Kidney glomerular epithelial cell (primary cell): Measurements from ENCODE around the gene FAM9C.
A peak's percentile ranks its signal among the peaks of the same experiment; 100 is the strongest.

Source experiments
- DNase-seq: peaks from one replicate; lab custom pipeline; 2025; lab: John Stamatoyannopoulos, UW

Gene FAM9C

DNA sequence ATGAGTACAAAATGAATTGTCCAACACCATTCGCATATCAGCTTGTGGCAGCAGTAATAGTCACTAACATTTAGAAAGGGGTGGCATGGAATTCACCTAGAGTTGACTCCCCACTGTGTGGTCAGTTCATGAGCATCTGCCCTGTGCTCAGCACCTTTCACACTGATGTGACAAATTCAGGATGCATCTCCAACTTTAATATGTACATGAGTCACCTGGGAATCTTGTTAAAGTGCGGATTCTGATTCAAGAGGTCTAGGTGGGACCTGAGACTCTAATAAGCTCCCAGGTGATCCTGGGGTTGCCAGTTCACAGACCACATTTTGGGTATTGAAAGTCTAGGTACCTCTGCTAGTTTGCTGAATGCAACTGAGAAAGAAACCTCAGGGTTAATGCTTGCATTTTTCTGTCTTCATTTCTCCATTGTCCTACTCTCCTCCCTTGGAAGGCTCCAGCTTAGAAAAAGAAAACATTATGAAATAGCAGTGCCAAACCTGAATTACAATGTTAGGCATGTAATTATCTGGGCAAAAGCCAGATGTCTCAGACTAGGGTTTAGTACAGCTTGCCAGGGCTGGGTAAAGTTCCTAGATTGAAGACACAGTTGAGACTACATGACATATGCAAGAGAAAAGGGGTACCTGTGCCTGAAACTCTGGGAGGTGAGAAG lies 36.8 kb downstream of the FAM9C start:
- DNase-seq, result no peak

DNA sequence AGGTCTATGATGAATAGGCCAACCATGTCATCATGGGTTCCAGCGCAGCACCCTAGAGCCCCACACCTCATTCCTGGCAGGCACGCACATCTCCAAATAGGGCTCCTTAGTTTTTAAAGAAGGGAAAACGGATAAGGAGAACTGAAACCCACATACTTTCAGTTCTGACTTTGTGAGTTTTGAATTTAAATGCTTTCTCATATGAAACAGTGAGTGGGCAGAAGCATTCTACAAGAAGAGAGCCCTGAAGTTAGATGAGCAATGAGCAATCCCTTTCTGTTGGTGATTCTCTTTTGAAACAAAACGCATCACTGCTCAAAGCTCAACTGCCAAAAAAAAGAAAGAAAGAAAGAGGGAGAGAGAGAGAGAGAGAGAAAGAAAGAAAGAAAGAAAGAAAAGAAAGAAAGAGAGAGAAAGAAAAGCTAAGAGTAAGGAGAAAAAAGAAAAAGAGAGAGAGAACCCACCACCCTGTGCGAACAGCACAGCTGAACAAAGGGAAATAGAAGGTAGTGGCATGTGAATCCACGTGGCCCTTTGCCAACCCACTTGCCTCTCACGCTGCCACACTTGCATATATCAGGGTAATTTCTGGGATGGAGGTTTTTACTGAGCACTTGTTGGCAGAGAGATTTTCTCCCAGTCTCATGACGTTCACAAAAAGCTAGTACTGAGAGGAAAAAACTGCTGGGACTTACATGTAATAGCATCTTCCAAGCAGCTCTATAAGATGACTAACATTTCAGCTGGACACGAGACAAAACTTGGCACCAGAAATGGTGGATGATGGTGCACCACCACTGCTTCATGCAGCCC lies 38.6 kb downstream of the FAM9C start:
- no peak for DNase-seq

DNA sequence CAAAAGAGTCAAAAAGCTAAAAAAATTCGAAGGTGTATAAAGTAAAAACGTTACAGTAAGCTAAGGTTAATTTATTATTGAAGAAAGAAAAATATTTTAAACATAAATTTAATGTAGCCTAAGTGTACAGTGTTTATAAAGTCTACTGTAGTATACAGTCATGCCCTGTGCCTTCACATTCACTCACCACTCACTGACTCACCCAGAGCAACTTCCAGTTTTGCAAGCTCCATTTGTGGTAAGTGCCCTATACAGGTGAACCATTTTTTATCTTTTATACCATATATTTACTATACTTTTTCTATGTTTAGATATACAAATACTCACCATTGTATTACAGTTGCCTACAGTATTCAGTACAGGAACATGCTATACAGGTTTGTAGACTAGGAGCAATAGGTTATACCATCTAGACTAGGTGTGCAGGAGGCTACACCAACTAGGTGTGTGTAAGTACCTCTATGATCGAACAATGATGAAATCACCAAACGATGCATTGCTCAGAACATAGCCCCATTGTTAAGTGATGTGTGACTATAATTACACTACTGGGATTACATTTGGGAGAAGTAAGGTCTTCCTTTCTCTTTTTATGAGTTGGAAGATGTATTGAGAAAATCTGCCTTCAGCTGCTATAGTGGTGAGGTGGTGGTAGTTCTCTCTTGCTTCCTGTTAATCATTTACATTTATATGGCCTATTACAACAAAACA lies 42.3 kb downstream of the FAM9C start:
- no peak for DNase-seq

- no peak for DNase-seq
Measured at GRCh38 chrX:13001097-13001496, 43.3 kb downstream of the FAM9C start.

DNA sequence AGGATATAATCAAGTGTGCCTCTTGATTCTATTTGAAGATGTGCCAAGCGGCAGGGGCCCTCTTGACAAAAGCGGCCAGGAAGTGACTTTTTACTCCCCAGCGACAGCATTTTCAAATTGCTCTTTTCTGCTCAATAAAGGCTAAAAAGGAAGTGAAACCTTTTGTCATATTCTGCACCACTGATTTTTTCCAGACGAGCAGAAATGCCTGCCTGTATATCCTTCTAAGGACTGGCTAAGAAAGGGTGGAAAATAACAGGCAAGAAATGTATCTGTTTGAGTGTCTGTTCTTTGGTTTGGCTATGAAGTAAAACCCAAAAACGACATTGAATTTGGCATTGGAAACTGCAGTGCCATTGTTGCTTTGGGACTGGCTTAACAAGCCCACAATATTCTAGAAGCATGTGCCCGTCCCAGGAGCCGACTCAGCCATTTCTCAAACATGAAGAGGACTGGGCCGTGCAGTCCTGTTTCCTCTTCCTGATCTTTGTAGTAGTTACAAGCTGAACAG lies 44.1 kb downstream of the FAM9C start:
- DNase-seq, result no peak

DNA sequence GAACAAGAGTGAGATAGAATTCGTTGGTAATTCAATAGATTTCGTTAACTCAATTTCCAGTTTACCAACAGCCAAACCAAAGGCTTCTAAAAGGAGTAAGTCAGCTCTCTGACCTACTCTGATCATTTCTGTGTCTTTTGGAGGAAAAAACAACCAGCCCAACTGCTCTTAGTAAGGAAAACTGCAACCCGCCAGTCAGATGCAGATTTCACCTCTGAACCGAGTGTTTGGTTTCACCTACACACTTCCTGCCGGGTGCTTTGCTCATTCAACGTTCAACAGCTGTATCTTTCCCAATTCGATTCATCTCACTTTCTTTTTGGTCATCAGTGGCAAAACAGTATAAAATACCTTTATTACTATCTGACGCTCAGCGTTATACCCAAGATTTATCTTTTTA lies 45.0 kb downstream of the FAM9C start:
- DNase-seq, result no peak

- DNase-seq, result no peak
Measured at GRCh38 chrX:12997906-12998687, 46.3 kb downstream of the FAM9C start.

- DNase-seq, result no peak
Measured at GRCh38 chrX:12996934-12997435, 47.4 kb downstream of the FAM9C start.

GRCh38 chrX:12994321-12994720 lies 50.1 kb downstream of the FAM9C start:
- DNase-seq, result no peak

- no peak for DNase-seq
Measured at GRCh38 chrX:12993826-12994225, 50.6 kb downstream of the FAM9C start.

DNA sequence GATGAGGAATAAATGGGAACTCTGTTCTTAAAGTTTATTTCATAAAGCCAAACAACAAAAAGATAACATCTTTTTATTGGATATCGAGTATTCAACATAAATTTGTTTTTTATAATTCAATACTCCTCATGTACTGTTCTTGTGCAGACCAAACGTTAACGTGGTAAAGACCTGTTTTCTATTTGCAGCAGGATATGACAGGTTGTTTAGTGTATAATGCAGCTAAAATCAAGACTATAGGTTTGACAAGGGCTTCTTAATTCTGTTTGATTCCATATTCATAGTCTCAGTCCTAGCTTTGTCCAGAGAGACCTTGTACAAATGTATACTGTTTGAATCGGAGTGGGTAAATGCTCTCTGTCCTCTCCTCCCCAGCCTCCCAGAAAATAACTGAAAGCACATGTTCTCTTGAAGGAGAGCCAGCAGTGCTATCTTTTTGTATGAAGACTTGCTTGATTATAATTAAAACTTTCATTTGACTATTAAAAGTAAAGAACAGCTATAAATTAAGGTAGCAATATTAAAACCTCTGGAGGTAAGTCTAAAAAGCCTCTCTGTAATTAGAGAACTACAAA lies 51.8 kb downstream of the FAM9C start:
- DNase-seq, result no peak

DNA sequence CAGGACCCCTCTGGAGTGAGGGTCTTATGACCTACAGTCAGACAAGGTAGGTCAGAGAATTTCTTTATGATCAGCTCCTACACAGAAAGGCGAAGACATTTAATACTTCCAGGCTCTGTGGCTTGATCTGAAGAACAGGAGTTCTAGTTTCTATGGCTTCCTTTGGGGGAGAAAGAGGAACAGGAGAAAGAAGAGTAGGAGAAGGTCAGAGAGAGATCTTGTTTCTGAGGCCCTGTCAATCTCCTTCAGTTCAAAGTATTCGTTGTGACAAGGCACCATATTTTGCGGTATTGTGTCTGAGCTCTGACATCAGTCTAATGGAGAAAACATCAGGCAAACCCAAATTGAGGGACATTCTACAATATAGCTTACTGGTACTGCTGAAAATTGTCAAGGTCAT lies 52.8 kb downstream of the FAM9C start:
- DNase-seq, result no peak

GRCh38 chrX:12989461-12989860 lies 55.0 kb downstream of the FAM9C start:
- DNase-seq, result no peak

- DNase-seq, result peak; percentile 39
Measured at GRCh38 chrX:12988797-12989196, 55.6 kb downstream of the FAM9C start.

GRCh38 chrX:12987900-12988594 lies 56.4 kb downstream of the FAM9C start:
- DNase-seq, result no peak

DNA sequence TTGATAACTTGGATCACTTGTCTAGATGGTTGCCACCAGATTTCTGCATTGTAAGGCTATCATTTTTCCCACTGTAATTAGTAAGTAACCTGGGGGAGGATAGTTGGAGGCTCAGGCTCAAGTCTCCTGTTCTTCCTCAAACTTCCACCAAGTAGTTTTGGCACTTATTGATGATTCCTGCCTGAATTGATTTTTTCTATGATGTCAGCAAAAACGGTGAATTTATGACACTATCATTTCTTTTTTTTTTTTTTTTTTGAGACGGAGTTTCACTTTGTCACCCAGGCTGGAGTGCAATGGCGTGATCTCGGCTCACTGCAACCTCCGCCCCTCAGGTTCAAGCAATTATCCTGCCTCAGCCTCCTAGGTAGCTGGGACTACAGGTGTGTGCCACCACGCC lies 57.1 kb downstream of the FAM9C start:
- no peak for DNase-seq

GRCh38 chrX:12986886-12987285 lies 57.5 kb downstream of the FAM9C start:
- DNase-seq, result no peak

- DNase-seq, result no peak
Measured at GRCh38 chrX:12986164-12986779, 58.1 kb downstream of the FAM9C start.
